GM19324 (cell line): ENCODE measurements around the gene TRIM29.
"Not testable (repeated sequence)": the region's sequence is repeated elsewhere in the genome, so short reads cannot be mapped to it uniquely, and the experiment has no call there.

ENCODE experiments used
- ATAC-seq: cut with Tn5 transposase; IDR thresholded peaks from one replicate; pipeline ENCODE4 v1.9.1; 2021; ENCODE audit warnings: mild to moderate bottlenecking, moderate library complexity; ENCODE audit not compliant: unreplicated experiment, low FRiP score

The TRIM29 gene, protein sequence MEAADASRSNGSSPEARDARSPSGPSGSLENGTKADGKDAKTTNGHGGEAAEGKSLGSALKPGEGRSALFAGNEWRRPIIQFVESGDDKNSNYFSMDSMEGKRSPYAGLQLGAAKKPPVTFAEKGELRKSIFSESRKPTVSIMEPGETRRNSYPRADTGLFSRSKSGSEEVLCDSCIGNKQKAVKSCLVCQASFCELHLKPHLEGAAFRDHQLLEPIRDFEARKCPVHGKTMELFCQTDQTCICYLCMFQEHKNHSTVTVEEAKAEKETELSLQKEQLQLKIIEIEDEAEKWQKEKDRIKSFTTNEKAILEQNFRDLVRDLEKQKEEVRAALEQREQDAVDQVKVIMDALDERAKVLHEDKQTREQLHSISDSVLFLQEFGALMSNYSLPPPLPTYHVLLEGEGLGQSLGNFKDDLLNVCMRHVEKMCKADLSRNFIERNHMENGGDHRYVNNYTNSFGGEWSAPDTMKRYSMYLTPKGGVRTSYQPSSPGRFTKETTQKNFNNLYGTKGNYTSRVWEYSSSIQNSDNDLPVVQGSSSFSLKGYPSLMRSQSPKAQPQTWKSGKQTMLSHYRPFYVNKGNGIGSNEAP

DNA sequence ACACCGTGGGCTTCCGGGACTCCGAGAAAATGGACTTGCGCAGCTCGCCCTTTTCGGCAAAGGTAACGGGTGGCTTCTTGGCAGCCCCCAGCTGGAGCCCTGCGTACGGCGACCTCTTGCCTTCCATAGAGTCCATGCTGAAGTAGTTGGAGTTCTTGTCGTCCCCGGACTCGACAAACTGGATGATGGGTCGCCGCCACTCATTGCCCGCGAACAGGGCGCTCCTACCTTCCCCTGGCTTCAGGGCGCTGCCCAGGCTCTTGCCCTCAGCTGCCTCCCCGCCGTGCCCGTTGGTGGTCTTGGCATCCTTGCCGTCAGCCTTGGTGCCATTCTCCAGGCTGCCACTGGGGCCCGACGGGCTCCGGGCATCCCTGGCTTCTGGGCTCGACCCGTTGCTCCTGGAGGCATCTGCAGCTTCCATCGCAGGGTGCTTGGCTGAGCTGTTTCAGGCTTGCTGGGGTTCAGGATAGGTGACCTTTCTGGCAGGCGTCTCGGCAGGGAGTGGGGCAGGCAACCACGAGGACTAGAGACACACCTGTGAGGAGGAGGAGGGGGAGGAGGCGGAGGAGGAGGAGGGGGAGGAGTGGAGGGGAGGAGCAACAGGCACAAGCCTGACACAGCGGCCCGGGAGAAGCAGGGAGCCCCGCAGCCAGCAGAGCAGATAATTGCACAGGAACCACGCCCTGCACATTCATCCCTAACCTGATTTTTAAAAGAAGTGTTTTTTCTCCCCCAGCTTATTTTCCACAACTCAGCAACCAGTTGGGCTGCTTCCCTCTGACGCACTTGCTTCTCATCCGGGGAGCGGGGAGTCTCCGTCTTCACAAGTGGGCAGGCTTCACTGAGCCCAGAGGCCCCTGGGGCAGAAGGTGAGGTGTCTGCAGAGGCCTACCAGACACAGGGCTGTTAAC, at the start of gene TRIM29:
TSS of gene TRIM29 (minus strand) at position 503 of the 911 bp plus-strand sequence. CDS start at position 421, 82 bp downstream.
- ATAC-seq = no peak

DNA sequence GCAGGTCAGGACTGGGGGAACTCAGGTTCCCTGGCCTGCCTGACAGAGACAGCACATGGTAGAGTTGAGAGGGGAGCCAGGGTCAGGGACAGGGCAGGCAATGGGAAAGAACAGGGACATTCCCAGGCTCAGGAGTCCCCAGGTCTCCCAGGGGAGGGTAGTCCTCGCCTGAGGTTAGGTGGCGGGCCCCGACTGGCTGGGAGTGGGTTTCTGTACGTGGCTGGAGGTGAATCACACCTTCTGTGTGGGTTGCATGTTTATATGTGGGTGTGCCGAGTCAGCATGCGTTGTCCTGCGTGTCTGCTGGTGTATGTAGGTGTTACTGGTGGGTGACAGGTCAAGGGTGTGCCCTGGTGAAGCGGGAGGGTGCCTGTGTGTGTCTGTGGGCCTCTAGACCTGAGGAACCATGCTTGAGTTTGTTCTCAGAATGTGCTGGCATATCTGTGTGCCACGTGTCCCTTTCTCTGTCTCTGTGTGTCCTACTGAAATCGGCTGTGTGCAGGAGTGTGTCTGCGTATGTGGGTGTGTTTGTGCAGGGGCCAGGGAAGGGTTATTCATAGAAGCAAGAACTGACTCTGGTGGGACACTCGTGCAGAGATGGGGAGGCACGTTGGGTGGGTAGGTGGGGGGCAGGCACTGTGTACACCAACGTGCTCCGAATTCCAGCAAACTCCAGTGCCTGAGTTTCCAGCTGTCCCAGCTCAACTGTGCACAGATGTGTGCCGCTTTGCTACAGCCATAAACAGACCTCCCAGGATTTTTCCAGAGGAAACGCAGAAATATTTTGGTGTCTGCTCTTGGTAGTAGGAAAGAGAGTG, 49.1 kb upstream of the TRIM29 start:
- no peak for ATAC-seq

DNA sequence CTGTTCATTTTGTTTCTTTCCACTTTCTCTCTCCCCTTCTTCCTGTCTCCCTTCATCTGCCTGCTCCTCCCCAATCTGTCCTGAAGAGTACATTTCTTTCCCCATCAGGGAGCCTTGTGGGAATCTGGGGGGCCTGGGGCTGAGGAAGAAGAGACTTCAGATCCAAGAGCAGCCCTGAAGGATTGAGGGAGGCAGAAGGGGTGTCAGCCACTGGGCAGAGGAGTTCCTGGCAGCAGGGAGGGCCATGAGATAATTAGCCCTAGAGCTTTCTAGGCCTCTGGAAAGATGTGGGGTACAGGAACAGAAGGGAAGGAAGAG, 48.5 kb upstream of the TRIM29 start:
- no peak for ATAC-seq

DNA sequence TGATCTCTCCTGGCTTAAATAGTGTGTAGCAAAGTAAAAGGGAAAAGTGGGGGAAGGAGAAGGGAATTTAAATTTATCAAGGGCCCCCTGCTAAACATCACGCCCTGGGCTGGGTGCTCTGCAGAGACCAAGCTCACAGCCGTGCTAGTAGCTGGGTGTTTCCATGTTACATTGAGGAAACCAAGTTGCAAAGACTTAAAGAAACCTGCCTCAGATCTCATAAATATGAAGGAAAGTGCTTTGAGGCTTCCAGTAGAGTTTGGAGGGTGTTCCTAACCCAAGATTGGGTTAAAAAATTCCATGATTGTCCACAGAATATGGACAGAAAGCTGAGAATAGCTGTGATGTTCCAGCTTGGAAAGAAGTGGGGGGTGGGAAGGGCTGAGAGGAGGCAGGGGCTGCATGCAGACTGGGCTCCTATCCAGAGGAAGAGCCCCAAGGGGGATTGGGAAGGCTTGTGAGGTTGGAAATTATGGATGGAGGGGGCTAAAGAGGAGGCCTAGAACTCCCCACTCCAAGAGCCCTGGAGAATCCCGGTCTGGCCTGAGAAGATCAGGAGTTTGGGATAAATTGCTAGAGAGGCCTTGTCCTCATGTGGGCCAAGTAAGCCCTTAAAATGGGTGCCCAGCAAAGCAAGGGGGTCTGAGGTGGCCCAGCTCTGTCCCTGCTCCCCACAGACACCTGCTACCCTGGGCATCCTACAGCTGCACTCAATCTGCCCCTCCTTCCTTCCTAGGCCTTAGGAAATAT, 48.0 kb upstream of the TRIM29 start:
- no peak for ATAC-seq

DNA sequence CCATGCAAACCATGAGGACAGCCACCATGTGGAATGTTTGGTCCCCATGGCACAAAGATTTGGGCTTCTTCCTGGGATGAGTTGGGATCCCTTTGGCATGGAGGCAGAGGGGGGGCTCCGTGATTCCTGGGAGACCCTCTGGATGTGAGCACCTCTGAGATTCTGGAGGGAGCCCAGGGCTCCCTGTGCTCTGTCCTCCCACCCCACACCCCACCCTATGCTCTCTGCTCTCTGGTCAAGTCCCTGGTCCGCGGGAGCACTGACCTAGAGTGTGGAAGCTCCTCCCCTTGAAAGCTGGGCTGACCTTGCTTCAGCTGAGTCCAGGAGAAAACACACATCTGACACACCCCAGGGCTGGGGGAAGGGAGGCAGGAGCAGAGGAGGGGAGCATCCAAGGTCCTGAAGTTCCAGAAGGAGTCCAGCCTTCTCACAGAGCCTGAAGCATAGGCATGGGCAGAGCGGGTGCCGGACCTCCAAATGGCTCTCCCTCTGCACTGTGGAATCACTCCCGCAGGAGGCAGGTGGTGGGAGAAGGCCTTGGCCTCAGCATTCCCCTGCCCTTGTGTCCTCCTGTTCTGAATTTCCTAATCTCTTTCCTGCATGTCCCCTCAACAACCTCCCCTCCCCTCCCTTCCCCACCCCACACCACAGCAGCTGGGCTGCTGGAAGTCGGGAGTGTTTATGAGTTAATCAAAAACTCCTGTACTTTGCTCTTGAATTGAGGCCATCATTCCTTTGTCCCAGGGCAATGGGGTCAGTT, 47.2 kb upstream of the TRIM29 start:
- no peak for ATAC-seq

DNA sequence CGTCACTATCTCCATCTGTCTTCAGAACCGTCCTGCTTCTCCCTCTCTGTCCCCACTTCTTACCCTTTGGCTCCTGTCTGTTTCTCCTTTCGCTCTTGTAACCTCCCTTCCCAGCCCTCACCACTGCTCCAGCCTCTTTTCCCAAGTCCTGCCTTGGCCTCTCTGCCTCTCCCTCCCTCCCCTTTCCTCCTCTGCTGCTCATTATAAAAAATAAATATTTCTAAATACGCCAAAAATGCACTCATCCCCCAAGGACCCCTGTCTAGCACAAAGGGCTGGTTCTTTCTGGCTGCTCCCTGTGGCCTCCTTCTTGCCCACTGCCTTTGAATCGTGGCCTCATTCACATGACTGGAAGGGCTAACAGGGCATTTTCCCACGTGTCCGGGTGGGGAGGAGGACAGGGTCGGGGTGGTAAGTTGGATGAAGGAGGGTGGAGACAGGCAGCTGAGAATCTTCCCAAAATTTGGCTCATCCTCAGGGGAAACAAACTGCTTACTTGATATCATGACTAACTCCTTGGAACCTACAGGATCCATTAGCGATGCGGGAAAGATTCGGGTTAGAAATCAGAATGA, 46.5 kb upstream of the TRIM29 start:
- ATAC-seq = no peak

DNA sequence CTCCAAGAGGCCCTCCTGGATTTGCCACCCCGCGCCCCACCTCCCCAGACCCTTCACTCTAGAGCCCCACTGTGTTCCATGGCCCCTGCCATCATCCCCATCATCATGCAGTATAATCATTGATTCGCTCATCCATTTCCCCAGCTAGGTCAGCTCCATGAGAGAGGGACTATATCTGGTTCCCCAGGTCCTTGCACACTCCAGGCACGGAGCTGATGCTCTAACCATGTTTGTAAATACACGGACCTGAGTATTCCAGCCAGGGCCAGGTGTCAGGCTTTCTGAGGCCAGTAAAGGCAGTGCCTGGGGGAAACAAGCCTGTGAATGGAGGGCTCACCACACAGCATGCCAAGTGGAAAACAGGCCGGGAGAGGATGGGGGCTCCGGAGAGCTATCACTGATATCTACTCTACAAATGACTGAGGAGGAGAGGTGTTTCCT, 45.8 kb upstream of the TRIM29 start:
- ATAC-seq = no peak

DNA sequence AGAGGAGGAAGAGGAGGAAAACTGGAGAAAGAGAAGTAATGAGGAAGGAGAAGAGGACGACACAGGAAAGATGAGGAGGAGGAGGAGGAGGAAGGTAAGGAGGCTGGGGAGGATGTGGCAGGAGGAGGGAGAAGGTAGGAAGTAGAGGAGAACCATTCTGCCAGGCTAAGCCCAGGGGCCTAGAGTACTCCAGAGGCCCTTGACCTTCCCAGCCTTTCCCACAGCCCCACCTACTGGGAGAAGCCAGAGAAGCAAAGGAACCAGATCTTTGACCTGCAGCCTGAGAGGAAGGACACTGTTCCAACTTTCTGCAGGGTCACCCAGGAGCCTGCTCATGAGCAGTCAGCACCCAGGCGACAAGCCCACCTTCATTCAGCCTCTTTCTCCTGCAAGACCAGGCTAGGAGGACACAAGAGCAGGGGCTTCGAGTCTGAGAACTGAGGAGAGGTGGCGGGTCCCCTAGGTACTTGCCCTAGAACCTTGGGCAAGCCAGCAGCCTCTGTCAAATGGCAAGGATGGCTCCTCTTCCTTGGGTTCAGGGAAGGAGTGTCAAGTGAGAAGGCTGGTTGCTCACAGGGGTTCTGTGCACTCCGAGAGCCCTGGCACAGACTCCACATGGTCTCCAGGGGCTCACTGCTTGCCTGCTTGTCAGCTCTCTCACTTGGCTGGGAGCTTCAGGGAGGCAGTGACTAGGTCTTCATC, 45.0 kb upstream of the TRIM29 start:
- no peak for ATAC-seq

DNA sequence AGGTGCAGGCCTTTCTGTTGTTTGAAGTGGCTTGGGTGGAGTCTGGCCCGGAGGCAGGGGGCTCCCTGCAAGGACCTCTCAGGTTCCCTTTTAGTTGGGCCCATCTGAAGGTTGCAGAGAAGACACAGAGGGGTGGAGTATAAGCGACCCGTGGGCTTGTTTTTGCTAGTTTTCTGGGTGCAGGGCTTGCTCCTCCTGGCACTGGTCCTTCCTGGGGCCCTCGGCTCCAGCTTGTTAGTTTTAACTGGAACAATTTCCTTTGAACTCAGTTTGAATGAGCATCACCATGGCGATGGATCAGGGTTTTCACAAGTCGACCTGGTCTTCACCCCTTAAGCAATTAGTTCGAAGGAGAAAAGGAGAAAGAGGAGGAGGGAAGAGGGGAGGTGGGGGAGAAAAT, 44.5 kb upstream of the TRIM29 start:
- no peak for ATAC-seq

DNA sequence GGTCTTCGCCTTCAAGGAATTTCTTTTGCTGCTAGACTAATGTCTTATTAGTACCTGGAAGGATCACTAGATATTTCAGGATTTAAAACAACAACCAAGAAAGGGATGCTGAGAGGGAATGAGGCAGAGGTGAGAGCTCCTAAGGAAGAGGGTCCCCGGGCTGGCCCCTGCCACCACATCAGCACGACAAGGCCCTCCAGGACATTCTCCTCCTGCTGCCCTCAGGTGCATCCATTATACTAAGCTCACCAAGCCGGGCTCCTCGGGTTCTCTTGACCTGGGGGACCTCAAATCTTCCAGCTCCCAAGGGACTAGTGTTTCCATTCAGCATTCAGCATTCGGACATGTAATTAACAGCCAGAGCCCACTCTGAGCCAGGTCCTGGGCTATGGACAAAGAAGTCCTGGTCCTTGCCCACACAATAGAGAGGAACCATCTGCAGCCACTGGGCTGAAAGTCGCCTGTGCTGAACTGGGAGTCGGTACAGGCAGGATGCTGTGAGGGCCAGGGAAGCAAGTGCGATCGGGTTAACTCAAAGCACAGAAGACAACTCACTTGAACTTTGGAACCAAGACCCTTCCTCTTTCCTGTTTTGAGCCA, 43.6 kb upstream of the TRIM29 start:
- ATAC-seq = no peak

DNA sequence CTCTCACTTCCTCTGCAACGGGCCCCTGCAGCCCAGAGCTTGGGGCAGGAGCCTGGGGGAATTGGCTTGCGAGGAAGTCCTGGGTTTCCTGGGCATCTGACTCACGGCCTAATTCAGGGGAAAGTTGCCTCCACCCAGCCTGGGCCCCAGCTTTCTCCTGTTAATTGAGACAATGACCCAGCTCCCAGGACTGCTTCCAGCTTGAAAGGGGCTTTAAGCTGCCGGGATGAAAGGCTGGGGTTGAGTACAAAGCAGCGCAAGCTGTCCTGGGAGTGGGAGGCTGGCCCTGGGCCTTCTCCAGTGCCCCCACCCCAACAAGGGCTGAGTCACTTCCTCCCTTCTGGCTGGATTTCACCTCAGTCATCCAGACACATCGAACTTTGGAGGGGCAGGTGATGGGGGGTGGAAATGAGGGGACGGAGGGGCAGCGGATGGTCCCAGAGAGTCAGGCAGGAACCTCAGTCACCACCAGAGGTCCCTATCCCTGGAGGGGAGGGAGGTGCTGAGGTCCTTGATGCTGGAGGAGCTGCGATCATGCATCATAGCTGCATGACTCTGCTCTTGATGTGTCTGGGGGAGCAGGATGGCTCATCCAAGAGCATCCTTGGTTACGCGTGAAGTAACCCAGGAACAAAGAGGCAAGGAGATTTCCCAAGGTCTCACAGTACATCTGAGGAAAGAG, 42.8 kb upstream of the TRIM29 start:
- ATAC-seq = no peak

DNA sequence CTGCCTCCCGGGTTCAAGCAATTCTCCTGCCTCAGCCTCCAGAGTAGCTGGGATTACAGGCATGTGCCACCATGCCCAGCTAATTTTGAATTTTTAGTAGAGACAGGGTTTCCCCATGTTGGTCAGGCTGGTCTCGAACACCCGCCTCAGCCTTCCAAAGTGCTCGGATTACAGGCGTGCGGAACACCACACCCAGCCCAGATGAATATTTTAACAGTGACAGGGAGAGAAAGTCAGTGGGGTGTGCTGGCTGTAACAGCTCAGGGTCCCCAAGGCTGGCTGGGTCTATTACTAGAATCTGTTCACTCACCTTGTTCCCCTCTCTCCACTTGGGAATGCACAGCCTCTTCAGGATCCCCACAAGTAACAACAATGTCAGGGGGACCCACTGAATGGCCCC, 42.1 kb upstream of the TRIM29 start:
- not testable (repeated sequence) for ATAC-seq

DNA sequence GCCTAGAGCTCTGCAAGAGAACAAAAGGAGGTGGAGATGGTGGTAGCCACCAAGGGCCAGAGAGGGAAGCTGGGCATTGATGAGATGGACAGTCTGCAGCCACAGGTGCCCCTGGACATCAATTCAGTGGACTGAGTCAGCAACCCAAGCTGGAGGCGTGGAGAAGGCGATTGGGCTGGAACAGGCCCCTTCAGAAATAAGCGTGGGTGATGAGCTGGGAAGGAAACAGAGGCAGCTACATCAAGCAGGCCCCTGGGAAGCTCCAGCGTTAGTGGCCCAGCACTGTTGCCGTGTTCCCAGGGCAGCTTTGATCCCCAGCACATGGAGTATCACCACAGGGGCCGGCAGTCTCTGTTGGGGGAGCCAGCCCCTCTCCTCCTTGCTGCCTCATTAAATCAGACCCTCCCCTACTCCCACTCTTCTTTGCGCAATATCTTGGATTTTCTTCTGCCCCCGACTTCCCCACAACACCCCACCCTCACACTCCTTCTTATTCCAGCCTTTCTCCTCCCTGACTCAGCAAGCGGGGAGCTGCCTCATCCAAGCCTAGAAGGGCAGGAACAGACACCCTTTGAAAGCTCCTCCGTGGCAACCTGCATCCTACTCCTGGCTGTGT, 41.3 kb upstream of the TRIM29 start:
- no peak for ATAC-seq

DNA sequence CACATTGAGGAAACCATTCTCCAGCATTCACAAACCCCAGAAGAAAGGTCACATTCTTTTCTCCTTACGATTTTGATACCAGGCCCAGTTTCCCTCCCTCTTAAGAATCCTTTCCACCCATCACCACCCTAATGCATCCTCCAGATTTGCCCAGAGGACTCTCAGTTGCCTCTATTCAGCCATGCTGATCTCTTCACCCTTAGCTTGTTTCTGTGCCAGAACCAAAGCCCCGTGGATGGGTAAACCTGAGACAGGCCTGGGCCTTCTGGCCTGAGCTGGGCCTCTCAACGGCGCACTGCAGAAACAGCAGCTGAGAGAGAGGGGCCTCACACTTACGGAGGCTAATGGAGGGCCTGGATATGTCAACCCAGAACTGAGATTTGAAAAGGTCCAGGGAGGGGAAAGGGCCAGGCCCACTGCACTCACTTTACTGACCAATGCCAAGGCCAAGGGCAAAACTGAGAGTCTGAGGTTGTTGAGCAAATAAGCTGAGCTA, 40.7 kb upstream of the TRIM29 start:
- ATAC-seq = no peak

DNA sequence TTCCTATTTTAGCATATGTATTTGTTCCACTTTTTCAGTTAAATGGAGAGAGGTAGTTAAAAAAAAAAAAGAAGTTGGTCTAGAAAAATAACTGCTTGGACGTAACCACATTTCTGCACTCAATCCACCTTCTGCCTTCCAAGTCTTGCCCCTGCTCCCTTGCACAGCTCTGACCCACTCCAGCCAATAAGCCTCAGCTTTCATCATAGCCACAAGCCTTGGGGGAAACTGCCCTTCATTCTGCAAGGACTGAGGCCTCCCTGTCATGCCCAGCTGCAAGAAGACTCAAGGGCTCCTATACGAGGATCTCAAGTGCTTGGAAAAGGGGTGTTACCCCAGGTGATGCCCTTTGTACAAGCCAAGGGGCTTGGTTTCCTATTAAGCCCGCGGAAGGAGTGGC, 37.0 kb upstream of the TRIM29 start:
- no peak for ATAC-seq

DNA sequence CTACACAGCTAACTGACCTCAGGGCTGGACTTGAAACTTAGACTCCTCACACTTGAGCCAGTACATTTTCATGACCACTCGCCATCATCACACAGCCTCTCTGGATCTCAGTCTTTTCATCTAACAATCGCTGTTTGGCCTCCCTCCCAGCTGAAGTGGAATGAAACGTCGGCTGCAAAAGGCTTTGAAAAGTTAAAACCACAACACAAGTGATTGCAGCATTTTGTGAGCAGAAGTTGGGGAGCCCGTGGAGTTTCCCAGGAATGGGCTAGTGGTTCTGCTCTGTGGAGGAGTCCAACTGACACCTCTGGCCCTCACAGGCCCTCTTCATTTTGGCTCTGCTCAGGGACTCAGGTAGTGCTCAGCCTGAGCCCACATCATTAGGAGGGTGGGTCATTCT, 35.9 kb upstream of the TRIM29 start:
- no peak for ATAC-seq
